NOMO-1 treated with DMSO at 0.1 percent for 48 hours (cell line): ENCODE measurements around the gene RABL6.
"Not testable (repeated sequence)": the region's sequence is repeated elsewhere in the genome, so short reads cannot be mapped to it uniquely, and the experiment has no call there.

Experiments used
- DNase-seq: peaks from one replicate; lab custom pipeline; 2025; ENCODE audit not compliant: unreplicated experiment; lab: John Stamatoyannopoulos, UW

RABL6 gene

GRCh38 chr9:136775191-136775590, 32.6 kb upstream of the RABL6 start:
- DNase-seq: no peak

DNA sequence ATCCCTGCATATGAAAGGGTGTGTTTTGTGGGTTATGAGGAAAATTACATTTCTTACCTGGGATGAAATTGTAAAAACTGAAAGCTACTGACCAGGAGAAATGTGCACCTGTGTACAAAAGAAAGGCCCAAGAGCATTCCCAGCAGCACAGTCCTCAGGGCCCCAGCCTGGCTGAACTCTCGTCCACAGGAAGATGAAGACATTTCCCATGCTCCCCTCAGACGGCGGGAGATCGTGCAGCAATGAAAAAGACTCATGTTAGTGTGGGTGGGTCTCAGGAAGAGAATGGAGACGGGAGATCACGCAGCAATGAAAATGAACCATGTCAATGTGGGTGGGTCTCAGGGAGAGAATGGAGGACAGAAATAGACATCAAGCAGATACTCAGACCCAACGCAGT, 30.8 kb upstream of the RABL6 start:
- DNase-seq: no peak

DNA sequence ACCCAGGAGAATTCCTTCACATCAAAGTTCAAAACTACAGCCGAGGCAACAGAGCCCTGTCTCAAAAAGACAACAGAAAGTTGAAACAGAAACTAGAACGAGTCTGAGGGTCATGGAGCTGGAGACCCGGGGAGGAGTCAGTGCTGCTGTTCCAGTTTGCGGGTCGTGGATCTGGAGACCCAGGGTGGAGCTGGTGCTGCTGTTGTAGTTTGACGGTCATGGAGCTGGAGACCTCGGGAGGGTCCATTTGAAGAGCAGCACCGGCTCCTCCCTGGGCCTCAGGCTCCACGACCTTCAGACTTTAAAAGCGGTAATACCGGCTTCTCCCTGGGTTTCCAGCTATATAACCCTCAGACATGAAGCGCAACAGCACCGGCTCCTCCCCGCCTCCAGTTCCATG, 30.4 kb upstream of the RABL6 start:
- DNase-seq: no peak

- no peak for DNase-seq
Observed at GRCh38 chr9:136779808-136780207, 27.9 kb upstream of the RABL6 start.

DNA sequence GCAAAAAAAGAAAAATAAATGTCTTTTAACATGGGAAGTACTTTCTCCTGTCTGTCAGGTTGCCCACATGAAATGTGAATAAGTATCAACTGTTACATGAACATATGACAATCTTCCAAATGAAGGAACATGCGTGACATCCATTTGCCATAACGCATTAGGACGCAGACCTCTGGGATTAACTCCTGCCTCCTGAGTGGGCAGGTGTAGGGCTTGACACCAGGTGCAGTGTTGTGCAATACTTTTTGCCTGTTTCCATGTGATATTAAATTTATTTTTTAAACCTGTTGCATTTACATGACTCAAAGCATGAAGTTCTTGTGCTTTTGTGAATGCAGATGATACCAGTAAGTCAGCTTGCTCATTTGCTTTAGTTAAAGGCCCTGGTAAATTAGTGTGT, 25.3 kb upstream of the RABL6 start:
- no peak for DNase-seq

- peak; percentile 64 for DNase-seq
Observed at GRCh38 chr9:136784249-136784996, 23.3 kb upstream of the RABL6 start.

DNA sequence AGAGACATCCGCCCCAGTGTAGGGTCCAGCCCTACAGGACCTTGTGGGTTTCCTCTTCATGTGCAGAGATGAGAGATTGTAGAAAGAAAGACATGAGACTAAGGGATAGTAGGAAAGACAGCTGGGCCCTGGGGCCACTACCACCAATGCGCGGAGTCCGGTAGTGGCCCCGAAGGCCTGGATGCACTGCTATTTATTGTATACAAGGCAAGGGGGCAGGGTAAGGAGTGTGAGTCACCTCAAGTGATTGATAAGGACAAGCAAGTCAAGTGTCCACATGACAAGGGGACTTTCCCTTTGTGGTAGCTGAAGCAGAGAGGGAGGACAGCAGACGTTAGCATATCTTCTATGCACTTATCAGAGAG, 22.8 kb upstream of the RABL6 start:
- DNase-seq: no peak

DNA sequence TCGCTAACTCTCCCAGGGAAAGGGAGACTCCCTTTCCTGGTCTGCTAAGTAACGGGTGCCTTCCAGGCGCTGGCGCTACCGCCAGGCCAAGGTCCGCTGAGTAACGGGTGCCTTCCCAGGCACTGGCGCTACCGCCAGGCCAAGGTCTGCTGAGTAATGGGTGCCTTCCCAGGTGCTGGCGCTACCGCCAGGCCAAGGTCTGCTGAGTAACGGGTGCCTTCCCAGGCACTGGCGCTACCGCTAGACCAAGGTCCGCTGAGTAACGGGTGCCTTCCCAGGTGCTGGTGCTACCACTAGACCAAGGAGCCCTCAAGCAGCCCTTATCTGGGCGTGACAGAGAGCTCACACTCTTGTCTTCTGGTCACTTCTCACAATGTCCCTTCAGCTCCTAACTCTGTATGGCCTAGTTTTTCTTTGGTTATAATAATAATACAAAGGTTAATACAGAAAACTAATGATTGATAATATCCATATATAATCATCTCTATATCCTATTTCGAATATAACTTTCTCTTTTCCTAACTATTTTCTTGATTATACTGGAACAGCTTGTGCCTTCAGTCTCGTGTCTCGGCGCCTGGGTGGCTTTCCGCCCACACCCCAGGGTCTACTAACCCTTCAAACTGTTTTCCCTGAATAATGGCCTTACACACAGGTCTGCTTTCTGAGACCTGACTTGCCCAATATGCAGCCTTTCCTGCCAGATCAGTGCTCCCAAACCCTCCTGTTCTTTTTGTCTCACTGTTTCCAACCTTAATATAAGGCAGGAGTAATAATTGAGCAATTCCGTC, 22.0 kb upstream of the RABL6 start:
- DNase-seq: not testable (repeated sequence)

DNA sequence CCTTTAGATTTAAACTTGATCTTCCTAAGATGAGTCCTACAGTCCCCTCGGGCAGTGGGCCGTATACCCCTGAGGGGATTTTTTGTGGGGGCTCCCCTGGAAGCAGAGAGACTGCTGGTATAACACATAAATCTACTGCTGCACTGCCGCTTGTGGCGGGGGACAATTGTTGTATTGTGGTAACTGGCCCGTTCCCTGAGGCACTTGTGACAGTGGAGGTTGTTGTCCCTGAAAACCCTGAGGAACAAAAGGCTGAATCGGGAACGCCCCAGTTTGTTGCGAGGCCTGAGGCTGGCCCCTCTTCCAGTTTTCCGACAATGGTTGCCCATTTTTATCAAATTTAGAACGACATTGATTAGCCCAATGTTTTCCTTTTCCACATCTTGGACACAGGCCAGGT, 21.3 kb upstream of the RABL6 start:
- no peak for DNase-seq

- not testable (repeated sequence) for DNase-seq
Observed at GRCh38 chr9:136786983-136787382, 20.8 kb upstream of the RABL6 start.

DNA sequence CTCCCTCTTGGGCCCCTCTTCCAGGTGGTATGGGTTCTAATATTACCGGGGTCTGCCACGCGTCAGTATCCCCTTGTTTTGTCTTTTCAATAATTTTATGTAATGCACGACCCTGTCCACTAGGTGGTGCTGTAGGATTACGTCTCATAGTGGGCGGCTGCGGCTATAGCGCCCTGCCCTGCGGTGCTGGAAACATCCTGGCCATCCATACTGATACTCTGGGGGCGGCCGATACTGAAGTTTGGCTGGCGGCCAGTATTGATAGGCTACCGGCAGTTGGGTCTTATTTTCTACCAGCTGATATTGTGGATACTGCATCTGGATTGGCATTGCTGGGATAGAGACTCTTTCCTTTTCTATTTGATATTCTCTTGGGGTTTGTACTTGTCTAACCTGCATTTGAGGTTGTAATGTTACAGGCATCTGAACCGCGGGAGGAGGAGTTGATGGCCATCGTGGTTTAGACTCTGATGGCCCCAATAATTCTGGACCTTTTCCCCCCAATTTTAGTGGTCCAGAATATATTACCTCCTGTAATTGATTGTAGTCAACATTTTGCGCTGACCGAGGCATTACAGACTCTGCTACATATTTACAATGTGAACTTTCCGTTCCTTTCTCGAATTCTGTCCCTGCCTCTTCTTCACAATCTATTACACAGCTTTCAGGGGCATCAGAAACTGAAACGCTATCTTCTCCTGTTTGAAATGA, 19.9 kb upstream of the RABL6 start:
- peak; percentile 74 for DNase-seq

DNA sequence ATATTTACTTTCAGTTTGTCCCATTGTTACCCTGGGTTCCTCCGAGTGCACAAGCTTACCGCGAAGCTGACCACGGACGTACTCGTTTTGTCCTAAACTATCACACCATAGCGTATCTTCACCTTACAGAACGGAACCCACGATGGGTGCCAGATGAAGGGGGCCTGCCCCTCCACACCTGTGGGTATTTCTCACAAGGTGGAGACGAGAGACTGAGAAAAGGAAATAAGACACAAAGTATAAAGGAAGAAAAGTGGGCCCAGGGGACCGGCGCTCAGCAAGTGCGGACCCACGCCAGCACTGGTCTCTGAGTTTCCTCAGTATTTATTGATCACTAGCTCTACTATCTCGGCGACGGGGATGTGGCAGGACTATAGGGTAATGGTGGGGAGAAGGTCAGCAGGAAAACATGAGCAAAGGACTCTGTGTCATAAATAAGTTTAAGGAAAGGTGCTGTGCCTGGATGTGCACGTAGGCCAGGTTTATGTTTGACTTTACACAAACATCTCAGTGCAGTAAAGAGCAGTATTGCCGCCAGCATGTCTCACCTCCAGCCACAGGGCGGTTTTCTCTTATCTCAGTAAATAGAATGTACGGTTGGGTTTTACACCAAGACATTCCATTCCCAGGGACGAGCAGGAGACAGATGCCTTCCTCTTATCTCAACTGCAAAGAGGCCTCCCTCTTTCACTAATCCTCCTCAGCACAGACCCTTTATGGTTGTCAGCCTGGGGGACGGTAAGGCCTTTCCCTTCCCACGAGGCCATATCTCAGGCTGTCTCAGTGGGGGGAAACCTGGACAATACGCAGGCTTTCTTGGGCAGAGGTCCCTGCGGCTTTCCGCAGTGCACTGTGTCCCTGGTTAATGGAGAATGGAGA, 18.9 kb upstream of the RABL6 start:
- not testable (repeated sequence) for DNase-seq

GRCh38 chr9:136789523-136789937, 18.2 kb upstream of the RABL6 start:
- no peak for DNase-seq

GRCh38 chr9:136790640-136791515, 16.9 kb upstream of the RABL6 start, which contains the start of gene TMEM141:
Gene TMEM141, plus strand, starts transcription at chr9:136791344. Its CDS starts 27 bp downstream, at chr9:136791371.
- peak; percentile 100 for DNase-seq

DNA sequence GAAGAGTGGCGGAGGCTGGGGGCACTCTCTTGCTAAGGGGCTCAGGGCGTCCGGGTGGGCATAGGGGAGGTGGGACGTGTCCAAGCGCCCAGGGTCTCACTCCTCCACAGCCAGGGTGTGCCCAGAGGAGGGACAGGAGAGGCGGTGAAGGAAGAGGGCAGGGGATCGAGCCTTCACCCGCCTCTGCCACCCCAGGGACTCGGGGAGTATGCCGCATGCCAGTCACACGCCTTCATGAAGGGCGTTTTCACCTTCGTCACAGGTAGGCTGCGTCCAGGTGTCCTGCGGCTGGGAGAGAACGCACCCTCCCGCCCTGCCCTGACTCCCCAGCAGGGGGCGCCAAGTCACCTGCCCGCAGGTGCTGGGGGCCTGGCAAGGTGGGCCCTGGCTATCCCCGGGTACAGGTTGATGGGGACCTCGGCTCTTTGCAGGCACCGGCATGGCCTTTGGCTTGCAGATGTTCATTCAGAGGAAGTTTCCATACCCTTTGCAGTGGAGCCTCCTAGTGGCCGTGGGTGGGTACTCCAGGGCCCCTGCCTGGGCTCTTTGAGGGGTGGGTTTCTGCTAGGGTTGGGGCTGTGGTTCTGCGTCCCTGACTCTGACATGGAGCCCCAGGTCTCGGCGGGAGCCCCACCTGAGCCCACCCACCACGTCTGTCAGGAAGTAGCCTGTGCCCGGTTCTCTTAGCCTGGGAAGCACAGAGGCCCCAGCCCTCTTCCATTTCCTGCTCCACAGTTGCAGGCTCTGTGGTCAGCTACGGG, 16.1 kb upstream of the RABL6 start:
- peak; percentile 66 for DNase-seq

DNA sequence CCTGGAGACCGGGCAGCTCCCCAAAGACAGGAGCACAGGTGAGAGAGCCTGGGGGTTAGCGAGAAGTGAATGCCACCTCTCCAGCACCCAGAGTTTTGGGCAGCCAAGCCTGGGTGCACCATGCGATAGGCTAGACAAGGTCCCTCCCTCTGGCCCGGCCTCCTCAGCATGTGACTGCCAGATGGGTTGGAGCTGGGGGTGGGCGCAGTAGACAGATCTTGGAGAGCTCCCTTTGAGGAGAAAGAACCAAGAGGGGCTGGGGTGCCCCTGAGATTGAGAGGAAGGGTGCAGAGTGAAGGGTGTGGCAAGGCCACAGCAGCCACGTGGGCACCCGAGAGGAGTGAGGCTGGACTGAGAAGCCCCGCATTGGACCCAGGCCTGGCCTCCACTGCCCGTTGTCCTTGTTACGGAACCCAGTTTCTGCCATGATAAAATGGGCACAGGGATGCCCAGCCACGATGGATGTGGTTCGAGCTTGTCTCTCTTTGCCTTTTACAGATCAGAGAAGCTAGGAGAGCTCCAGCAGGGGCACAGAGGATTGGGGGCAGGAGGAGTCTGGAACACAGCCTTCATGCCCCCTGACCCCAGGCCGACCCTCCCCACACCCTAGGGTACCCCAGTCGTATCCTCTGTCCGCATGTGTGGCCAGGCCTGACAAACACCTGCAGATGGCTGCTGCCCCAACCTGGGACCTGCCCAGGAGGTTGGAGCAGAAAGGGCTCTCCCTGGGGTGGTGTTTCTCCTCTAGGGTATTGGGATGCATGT, 15.2 kb upstream of the RABL6 start:
- no peak for DNase-seq

- no peak for DNase-seq
Observed at GRCh38 chr9:136793086-136793946, 14.4 kb upstream of the RABL6 start.
